Measurements from ENCODE around the gene MS4A7.

The MS4A7 gene

DNA sequence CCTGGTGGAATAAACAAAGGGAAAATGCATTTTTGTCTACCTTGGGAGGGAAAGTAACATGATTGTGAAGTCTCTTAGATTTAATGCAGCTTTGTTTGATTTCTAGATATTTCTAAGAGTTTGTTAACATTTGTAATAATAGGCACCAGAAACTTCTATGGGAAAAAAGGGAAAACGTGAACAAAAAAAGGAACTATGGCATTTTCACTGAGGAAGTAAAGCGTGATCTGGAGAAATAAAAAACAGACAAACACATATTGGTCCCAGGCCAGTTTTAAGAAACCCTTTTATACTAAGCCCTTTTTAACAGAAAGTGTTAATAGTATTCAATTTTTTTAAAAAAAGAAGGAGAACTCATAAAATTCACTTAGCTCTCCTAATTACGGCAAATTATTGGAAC lies 6.9 kb upstream of the MS4A7 start:
- no peak for DNase-seq (ENCODE audit: low read depth)

DNA sequence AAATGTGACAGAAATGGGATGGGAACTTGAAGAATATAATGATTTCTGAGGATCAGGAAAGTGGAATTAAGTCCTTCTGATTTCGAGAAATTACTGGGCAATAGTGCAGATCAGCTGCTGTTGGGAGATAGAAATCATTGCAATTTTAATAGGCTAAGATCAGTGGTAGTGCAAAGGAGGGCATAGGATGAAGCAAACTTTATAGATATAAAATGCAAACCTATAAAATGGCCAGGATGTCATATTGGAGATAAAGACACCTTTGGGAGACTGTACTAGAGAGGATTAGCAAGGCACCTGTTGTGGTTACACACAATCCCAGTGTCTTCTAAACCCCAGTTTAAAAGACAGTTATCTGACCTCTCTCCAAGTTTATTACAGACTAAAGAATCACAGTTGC lies 6.5 kb upstream of the MS4A7 start:
- no peak for DNase-seq (ENCODE audit: low read depth)

DNA sequence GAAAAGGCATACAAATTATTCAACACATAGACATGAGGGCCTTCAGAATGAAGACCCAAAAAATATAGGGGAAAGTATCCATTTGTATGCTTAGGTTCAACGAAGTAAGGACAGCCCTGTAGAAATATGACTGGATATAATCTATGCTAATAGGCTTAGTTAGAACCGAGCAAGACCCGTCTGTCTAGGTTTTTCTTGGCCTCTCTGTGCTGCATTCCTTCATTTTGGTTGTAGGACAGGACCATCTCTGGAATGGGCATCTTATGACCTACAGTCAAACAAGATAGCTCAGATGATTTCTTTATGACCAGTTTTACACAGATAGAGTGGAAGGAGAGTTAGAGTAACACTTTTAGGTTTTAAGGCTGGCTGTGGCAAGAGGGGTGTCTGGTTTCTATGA lies 5.6 kb upstream of the MS4A7 start:
- no peak for DNase-seq (ENCODE audit: low read depth)

DNA sequence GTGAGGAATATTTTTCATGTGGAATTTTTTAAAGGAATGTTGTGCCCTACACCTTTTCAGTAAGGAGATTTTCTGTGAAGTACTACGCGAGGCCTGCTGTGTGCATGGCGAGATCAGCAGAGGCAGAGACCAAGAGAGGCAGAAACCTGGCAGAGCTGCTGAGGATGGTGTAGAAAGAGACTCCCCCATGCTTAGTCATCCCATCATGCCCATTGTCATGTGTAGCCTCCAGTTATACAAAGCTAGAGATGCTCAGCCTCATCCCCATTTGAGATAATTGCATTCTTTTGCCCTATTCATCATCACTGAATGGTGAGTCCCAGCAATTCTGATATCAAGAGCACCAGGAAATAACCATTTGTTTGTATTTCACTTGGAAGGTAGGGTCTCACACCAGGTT lies 3.0 kb upstream of the MS4A7 start:
- no peak for DNase-seq (ENCODE audit: low read depth)

DNA sequence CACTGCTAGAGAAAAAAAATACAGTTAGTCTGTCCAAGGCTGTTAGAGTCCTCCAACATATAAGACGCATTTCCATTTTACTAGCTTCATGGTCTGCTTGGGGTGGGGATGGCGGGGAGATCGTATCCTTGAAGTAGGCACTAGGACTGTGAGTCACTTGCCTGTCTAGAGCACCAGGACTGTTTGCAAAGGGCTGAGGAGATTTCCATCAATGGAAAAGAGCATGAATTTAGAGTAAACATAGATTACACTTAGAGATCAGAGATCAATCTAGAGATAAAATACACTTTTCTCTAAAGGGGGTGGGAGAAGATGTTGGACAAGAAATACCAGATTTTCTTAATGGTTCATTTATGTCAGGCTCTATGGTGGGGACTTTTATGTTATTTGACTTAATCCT lies 1.7 kb upstream of the MS4A7 start:
- DNase-seq (ENCODE audit: low read depth): no peak

DNA sequence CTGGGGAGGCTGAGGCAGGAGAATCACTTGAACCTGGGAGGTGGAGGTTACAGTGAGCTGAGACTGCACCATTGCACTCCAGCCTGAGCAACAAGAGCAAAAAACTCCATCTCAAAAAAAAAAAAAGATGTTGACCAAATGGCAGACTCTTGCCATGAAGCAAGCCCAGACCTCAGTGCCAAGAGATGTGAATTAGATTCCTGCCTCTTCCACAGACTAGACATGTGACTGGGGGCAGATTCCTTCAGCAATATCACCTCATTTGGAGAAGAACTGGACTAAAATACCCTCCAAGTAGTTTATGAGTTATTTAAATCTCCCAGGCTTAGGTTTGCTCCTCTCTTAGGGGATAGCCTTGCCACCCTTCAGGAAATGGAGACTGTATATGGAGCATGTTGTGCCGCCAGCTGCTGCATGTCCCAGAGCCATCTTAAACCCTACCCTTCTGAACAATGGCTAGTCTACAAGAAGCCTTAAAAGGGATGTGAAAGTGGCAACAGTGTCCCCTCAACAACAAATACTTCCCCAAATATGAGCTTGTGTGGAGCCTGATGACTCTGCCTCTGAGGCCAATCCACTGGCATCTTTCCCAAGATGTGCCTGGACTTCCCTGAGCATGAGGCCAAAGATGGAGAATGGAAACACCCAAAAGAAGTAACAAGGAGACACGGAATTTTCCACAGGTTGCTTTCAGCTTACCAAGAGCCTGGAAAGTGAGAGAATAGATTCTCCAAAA lies 763 bp upstream of the MS4A7 start:
- no peak for DNase-seq (ENCODE audit: low read depth)

DNA sequence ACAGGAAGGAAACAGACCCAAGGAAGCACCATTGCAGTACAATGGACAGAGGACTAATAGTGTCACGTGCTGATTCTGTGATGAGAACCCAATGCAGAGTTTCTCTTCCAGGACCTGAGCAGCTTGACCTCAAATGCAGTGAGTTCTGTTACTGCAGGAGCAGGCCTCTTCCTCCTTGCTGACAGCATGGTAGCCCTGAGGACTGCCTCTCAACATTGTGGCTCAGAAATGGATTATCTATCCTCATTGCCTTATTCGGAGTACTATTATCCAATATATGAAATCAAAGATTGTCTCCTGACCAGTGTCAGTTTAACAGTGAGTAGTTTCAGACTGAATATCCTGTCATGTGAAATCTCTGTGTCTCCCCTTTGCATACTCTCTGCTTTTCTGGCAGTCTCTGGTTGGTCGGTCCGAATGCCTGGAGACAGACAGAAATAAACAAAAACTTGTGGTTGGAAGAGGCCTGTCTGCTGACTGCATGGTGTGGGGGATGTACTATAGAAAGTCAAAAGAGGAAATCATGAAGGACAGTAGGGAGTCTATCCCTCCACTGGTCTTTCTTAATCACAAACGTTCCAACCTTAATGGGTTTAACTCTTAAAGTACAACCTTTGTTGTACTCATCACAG lies 11.1 kb downstream of the MS4A7 start:
- DNase-seq (ENCODE audit: low read depth): no peak

DNA sequence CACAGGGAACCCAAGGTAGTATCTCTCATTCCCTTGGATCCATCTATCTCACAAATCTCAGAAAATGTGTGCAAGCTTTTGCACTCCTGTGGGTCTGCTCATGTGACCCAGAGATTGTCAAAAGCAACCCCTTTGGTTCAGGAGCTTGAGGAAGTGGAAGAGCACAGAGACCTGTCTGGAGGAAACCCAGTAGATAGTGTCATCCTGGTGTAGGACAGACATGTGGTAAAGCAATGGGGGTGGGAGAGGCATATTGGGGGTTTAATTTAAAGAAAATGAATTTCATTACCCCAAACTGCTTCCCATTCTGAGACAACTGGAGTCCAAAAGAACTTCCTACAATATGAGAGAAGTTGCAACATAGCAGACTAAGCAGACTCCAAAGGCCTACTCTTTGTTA lies 12.1 kb downstream of the MS4A7 start:
- no peak for DNase-seq (ENCODE audit: low read depth)

DNA sequence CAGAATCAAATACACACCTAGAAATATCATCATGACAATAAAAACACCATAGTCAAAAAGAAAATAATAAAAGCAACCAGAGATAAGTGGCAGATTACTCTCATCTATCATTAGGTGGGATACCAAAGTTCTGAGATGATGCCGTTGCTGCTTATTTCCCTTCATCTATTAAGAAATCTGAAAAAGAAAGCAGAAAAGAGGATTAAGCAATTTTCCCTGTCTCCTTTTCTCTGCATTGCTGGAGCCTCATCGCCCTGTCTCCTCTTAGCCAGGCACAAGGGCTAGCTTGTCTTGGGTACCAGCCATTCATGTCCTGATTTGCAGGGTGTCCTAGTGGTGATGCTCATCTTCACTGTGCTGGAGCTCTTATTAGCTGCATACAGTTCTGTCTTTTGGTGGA lies 14.0 kb downstream of the MS4A7 start:
- no peak for DNase-seq (ENCODE audit: low read depth)

DNA sequence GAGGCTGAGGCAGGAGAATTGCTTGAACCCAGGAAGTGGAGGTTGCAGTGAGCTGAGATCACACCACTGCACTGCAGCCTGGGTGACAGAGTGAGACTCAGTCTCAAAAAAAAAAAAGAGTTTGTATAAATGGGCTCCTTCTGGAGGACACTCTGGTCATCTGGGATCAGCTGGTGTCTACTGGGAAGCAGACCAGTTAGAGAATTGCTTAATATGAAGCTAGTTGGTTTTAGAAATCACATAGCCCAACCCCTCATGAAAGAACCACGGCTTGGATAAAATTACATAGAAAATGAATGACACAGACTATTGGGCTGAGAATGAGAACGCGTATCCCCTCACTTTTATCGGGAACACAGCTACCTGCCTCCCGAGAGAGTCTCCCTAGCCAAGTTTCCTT lies 14.7 kb downstream of the MS4A7 start:
- no peak for DNase-seq (ENCODE audit: low read depth)

DNA sequence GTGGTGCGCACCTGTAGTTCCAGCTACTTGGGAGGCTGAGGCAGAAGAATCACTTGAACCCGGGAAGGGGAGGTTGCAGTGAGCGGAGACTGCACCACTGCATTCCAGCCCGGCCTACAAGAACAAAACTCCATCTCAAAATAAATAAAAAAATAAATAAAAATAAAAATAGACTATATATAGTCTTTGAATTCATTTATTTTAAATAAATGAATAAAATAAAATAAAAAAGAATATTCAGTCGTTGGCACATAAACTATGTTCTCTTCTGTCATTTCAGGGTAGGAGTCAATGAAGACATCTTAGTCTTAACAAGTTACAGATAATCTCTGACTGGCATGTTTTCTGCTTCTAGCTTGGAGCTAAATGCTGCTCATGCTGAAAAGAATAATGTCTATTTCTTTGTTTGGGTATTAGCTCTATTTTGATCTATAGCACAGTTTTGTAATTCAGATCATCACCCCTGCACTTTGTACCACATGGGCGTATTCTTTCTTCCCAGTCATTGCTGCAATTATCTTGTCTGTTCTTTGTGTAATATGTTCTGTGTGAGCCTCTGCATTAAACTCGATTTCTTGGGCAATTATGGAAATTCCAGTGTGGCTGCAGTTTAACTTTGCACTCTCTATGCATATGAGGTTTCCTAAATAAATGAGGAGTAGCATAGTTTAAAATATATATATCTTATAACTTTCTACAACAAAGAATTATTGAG lies 16.5 kb downstream of the MS4A7 start:
- DNase-seq (ENCODE audit: low read depth): no peak

DNA sequence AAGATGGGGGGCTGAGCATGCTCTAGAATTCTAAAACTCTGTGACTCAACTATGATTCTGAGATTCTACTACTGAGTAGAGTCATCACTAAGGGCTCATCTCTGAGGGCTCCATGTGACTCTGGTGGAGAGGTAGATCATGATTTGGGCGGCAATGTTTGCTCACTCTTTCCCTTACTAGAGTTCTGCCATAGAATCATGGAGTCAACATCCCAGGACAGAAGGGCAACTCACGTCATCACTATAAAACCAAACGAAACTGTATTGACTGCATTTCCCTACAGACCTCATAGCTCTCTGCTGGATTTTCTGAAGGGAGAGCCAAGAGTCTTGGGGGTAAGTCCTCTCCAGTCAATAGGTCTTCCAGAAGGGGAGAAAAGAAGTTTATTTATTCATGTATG lies 18.1 kb downstream of the MS4A7 start, which contains the start of gene MS4A14:
MS4A14 (plus strand) TSS at position 78 of the 400 bp plus-strand sequence; CDS start at position 198, 120 bp downstream.
- no peak for DNase-seq (ENCODE audit: low read depth)

DNA sequence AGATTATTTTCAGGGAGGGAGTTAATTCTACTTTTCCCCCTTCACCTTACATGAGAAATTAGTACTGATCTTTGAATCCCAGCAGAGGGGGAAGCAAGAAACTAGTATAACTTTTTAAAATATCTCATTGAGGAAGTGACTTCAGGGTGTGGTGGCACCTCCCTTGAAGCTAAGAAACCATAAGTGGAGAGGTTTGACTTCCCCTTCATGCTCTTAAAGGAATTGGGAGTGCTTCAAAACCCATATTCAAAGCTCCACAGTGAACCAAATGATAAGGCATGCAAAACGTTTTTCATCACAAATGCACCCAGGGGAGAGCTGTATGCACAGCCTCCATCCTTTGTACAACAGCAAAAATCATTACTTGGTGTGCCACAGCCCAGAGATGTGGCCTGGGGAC lies 18.5 kb downstream of the MS4A7 start:
- no peak for DNase-seq (ENCODE audit: low read depth)

DNA sequence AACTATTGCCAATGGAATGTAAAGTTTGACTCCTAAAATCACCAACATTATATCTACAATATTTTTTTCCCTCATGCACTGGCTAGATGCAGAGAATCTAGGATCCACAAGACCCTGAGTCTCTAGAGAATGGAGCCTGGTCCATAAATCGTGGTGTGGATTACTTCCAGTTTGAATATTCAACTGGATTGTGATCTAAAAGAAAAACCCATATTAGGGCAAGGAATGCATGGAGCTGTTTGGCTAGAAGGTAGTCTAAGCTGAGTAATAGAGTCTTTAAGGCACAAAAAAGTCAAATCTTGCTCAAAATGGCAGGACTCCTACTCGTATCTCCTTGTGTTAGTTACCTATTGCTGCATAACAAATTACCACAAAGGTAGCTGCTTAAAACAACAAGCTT lies 41.7 kb downstream of the MS4A7 start:
- DNase-seq (ENCODE audit: low read depth): no peak

DNA sequence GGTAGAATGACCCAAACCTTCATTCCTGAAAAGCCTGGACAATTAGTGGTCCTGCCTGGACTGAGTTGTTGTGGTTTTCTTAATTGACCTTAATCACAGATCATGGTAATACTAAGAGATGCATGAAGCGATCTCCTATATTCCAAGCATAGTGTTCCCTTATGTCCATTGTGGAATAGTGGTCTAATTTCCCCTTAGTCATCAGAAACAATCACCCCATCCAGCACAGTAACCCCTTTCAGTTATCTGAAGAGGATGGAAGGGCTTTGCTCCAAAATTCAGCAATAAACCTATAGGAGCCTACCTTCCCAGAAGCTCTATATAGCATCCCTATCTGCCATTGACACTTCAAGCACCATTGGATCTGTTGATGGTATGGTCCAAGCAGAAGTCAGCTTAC lies 44.3 kb downstream of the MS4A7 start:
- DNase-seq (ENCODE audit: low read depth): no peak

DNA sequence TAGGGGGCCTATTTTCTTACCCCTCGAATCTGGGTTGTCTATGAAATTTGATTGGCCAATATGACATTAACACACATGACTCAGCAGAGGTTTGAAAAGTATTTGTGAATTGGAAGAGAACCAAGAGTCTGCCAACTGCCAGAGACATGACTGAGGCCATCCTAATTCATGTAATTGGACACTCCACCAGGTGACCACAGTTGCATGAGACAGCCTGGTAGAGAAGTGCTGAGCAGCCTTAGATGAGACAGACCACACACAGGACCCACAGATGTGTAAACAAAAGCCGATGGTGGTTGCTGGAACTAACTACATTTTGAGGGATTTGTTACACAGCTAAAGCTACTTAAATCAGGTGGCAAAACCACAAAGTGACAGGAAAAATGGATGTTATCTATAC lies 50.2 kb downstream of the MS4A7 start:
- DNase-seq (ENCODE audit: low read depth): no peak

DNA sequence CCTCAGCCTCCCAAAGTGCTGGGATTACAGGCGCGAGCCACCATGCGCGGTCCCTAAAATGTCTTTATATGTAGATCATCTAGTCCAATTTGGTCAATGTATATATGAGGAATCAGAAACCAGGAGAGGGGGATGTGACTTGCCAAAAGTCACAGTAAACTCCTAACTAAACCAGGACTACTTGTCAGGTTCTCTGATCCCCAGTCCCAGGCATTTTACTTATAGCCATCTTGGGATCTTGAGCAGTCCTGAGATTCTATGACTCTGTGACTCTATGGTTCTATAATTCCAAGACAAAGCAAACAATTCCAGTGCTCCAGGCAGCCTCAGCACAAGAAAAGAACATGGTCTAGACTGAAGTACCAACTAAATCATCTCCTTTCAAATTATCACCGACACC lies 50.9 kb downstream of the MS4A7 start, which contains the start of gene MS4A5:
MS4A5 (plus strand) TSS at position 301 of the 400 bp plus-strand sequence. CDS start 103 bp downstream, outside the sequence.
- no peak for DNase-seq (ENCODE audit: low read depth)

DNA sequence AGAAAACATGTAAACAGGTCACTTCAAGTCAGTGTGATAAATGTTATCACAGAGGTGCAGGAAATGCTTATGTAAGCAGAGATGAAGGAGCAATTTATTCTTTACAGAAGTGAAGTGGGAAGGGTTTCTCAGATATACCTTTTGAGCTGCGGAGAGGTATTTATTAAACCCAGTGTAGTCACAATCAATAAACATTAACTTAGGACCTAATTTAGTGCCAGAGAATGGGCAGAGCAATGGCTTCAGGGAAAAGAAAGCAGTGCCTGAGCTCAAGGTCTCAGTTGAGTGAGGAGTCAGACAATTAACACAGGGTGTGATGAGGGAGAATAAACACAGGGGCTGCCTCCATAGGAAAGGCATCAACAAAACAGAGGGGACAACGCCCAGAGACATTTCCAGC lies 52.9 kb downstream of the MS4A7 start:
- DNase-seq (ENCODE audit: low read depth): no peak

DNA sequence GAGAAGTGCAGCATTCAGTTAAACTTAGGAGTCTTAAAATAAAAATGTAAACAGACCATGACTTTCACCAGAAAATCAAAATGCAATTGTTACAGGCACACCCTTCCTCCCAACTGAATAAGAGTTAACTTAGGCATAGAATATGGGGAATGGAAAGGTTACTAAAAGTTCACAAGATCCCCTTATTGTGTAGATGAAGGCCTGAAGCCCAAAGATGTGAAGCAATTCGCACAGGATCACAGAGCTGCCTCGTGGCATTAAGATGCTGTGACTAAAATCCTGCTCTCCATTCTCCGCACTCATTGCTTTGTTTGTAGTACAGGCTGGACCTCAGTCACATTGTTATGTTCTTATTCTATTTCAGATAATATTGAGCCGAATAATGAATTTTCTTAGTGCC lies 55.1 kb downstream of the MS4A7 start:
- DNase-seq (ENCODE audit: low read depth): no peak
